NCI-H226 (cell line): Measurements from ENCODE around the gene ATN1.
A peak's percentile ranks its signal among the peaks of the same experiment; 100 is the strongest.
"Not testable (repeated sequence)": the region's sequence is repeated elsewhere in the genome, so short reads cannot be mapped to it uniquely, and the experiment has no call there.

ENCODE experiments used
- DNase-seq: peaks from one replicate; pipeline ENCODE4 v3.0.0-alpha.2; 2015

Gene ATN1

DNA sequence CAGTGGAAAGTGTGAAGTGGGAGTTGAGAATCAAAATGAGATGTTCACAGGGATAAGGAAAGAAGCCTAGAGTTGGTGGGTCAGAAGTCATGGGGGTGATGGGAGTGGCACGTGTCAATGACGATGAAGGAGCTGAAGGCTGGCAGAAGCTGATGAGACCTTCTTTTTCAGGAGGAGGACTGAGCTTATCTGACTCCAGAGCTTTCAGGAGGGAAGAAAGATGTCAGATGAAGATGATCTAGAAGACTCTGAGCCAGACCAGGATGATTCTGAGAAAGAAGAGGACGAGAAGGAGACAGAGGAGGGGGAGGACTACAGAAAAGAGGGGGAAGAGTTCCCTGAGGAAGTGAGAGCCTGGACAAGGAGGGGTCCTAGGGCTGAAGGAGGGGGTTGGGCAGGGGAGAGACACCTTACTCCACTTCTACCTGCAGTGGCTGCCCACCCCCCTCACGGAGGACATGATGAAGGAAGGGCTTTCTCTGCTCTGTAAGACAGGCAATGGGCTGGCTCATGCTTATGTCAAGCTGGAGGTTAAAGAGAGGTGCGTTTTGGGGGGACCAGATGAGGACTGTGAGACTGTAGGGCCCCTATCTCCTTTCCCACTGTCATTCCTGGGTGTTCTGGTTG is 22.2 kb upstream of the ATN1 start:
- no peak for DNase-seq

DNA sequence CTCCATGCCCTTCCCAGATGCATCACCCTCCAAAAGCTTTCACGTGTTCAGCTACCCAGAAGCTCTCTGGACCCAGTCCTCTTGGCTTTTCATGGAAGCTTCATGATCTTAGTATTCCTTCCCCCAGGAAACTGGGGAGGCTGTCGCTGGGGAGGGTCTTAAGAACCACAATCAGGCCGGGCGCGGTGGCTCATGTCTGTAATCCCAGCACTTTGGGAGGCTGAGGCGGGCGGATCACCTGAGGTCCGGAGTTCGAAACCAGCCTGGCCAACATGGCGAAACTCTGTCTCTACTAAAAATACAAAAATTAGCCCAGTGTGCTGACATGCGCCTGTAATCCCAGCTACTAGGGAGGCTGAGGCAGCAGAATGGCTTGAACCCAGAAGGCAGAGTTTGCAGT is 19.6 kb upstream of the ATN1 start:
- not testable (repeated sequence) for DNase-seq

DNA sequence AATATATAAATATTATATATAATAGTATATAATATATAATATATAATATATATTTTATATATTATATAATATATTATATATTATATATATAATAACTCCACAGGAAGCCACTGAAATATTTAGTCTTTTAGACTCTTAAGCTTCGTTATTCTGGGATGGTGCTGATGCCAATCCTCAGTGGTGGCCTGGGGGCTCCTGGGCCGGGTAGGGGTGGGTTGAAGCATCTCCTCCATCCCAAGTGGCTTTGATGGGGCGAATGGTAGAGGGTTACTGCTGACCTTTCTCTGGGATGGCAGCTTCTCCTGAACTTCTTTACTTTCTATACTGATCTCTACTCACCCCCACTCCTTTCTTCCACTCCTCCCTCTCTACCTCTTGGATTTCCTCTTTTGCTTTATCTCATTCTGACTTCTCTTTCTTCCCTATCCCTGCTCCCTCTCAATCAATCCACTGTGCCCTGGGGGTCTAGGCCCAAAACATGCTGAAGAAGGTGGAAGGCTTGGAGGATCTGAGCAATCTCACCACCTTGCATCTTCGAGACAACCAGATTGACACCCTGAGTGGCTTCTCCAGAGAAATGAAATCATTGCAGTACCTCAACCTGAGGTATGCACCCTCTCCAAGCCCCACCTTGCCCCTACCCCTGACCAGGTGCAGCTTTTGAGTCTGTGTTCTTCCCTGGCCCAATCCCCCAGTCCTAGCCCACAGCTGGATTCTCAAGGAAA is 18.2 kb upstream of the ATN1 start:
- no peak for DNase-seq

DNA sequence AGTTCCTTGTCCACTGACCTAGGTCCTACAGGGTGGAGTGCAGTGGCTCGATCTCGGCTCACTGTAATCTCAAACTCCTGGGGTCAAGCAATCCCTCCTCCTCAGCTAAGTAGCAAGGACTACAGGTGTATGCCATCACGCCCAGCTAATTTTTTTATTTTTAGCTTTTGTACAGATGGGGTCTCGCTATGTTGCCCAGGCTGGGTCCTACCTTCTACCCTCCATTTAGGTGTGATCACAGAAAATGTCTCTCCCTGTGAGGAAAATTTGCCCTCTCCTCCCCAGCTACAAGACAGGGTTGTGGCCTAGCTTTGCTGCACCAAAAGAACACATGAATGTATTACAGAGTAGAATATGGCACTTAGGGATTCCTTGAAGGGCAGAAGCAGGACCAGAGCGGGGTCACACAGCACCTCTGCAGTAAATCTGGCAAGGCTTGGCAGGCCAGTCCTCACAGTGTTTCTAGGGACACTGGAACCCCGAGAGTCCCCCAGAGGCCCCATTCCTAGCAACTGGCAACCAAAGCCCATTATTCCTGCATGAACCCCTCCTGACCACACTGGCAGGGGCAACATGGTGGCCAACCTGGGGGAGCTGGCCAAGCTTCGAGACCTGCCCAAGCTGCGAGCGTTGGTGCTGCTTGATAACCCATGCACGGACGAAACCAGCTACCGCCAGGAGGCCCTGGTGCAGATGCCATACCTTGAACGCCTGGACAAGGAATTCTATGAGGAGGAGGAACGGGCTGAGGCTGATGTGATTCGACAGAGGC is 15.4 kb upstream of the ATN1 start:
- DNase-seq = no peak

DNA sequence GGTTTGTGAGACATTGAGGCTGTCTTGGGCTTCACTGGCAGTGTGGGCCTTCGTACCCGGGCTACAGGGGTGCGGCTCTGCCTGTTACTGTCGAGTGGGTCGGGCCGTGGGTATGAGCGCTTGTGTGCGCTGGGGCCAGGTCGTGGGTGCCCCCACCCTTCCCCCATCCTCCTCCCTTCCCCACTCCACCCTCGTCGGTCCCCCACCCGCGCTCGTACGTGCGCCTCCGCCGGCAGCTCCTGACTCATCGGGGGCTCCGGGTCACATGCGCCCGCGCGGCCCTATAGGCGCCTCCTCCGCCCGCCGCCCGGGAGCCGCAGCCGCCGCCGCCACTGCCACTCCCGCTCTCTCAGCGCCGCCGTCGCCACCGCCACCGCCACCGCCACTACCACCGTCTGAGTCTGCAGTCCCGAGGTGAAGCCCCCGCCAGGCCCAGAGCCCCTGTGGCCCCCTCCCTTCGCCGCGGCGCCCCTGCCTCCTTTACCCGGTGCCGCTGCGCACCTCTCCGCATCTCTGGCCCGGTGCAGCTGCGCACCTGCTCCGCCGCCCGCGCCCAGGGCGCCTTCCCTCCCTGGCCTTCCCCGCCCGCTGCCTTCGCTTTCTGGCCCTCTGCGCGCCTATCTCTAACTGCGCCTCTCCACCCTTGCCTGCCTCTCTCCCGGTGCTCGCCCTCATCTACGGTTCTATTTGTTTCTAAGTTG is 13.4 kb upstream of the ATN1 start, which contains the start of gene ENO2:
Gene ENO2 (plus strand): TSS at position 335 of the 701 bp plus-strand sequence. CDS start 1,253 bp downstream, outside the sequence.
- peak; percentile 52 for DNase-seq

DNA sequence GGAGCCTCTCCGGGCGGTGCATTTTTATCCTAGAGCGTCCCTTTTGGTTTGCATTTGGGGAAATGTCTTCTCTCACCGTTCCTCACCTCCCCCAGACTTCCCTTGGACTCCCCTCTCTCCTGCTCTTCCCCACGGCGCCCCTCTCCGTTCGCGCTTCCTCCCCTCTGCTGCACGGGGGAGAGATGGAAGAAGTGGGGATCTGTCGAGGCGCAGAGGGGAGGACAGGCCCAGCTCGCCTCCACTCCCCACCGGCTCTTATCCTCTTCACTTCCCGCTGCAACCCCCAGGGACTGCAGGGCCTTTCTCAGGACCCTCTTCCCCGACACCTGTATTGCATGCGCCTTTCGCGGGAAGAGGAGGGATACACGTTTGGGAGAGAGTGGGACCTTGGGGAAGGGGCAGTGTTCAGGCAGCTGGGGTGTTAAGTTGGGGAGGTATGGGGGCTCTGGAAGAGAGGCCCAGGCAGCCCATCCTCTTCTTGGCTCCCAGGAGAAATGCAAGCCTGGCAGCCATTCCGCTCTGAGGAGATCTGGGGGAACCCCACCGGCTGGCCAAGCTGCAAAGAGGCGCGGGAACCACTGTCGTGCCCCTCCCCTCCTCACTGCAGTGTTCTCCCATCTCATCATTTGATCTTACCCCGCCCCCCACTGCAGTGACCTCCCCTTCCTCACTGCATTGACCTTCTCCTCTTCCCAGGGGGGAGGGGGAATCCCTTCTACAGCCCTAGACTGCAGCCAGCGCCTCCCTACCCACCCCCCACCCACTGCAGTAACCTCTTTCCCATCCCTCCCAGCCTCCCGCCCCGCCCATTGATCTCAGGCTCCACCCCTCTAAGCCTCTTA is 12.6 kb upstream of the ATN1 start:
- DNase-seq = peak; percentile 44

DNA sequence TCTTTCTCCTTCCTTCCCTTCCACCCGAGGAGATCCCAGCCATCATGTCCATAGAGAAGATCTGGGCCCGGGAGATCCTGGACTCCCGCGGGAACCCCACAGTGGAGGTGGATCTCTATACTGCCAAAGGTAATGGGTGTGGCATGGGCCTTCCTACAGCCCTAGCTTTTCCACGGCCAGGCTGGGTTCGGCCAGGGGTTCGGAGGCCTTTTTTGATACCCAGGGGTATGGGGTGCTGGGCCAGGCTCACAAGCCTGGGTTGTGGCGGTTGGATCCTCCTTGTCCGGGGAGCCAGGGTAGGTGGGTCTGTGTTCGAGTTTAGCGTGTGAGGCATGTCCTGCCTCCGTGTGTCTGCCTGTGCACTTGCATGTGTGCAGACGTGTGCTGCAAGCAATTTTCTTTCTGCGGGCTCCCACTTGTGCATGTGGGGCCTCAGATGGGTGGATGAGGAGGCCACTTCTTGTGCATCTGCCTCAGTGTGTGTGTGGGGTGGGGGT is 11.9 kb upstream of the ATN1 start:
- no peak for DNase-seq

DNA sequence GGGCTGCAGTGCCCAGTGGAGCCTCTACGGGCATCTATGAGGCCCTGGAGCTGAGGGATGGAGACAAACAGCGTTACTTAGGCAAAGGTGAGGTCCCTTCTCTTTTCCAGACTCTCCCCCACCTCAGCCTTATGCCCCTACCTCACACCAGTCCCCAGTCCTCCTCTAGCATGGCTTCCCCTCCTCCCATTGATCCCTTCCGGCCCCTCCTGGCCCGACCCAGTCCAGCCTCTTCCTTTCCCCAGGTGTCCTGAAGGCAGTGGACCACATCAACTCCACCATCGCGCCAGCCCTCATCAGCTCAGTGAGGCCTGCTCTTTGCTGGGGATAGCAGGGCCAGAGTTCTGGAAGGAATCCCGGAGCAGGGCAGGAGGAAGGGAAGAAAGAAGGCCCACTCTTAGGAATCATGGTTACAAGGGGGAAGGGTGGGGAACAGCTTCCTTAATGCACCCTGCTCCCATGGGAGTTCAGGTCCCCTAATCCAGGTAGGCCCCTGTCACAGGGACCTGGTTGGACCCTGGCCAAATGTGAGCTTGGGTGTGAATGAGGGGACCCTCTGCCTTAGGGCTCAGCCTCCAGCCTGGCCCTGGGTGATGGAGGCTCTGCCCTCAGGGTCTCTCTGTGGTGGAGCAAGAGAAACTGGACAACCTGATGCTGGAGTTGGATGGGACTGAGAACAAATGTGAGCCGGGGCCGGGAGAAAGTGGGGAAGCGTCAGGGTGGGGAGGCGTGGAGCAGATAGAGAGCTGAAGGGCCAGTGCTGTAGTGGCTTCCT is 11.1 kb upstream of the ATN1 start:
- DNase-seq = no peak

DNA sequence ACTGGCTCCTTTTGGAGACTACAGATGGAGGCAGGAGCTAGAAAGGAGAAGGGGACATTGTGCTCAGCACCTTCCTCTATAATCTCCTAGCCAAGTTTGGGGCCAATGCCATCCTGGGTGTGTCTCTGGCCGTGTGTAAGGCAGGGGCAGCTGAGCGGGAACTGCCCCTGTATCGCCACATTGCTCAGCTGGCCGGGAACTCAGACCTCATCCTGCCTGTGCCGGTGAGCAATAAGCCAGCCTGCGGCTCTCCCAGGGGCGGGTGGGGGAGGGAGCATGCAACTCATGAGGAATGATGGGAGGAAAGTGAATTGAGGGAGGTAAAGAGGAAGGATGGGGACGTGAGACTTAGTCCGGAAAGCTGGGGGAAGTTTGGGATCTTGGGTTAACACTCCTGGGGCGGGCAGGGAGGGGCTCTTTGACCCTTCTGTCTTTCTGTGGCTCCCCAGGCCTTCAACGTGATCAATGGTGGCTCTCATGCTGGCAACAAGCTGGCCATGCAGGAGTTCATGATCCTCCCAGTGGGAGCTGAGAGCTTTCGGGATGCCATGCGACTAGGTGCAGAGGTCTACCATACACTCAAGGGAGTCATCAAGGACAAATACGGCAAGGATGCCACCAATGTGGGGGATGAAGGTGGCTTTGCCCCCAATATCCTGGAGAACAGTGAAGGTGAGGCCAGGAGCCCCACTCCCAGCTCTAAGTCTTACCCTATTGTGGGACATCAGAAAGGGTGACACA is 10.1 kb upstream of the ATN1 start:
- DNase-seq = peak; percentile 59

DNA sequence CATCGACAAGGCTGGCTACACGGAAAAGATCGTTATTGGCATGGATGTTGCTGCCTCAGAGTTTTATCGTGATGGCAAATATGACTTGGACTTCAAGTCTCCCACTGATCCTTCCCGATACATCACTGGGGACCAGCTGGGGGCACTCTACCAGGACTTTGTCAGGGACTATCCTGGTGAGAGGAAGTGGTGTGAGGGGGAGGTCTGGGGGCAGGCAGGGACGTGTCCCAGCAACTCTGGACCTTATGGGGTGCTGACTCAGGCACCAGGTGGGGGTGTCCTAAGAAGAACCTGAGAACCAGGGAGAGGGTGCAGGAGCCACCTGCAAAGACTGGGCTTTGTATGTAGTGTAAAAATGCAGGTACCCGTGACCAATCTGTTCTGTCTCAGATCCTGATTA is 8.2 kb upstream of the ATN1 start:
- no peak for DNase-seq

DNA sequence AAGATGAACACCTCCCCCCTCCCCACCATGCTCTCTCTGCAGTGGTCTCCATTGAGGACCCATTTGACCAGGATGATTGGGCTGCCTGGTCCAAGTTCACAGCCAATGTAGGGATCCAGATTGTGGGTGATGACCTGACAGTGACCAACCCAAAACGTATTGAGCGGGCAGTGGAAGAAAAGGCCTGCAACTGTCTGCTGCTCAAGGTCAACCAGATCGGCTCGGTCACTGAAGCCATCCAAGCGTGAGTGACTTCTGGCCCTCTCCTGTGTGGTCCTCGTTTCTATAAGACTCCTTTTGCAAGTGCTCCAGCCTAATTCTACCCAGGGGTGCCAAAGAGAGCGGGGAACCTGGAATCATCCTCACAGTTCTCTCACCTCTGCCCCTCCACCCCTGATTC is 6.2 kb upstream of the ATN1 start:
- no peak for DNase-seq

DNA sequence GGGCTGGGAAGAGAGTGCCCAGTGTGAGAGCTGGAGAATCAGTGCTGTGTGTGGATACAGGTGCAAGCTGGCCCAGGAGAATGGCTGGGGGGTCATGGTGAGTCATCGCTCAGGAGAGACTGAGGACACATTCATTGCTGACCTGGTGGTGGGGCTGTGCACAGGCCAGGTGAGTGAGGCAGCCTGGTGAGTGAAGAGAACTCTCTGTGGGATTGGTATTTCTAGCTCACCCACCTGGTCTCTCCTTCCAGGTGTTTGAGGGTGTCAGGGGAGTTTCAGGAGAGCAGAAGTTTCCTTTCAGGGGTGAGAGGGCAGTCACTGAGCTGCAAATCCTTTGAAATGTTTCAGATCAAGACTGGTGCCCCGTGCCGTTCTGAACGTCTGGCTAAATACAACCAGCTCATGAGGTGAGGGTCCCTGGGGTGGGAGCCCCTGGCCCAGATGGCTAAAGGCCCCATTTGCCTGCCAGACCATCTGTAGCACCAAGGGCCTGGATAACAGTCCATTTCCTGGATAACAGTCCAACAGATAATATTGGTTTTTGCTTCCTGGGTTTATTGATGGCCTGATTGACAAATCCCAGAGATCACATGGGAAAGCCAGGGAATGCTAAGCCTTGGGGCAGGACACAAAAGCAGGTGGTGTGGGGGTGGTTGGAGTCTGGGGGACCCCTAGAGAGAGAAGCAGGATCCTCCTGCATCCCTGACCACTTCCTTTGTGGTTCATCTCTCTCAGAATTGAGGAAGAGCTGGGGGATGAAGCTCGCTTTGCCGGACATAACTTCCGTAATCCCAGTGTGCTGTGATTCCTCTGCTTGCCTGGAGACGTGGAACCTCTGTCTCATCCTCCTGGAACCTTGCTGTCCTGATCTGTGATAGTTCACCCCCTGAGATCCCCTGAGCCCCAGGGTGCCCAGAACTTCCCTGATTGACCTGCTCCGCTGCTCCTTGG is 5.5 kb upstream of the ATN1 start:
- DNase-seq = no peak

DNA sequence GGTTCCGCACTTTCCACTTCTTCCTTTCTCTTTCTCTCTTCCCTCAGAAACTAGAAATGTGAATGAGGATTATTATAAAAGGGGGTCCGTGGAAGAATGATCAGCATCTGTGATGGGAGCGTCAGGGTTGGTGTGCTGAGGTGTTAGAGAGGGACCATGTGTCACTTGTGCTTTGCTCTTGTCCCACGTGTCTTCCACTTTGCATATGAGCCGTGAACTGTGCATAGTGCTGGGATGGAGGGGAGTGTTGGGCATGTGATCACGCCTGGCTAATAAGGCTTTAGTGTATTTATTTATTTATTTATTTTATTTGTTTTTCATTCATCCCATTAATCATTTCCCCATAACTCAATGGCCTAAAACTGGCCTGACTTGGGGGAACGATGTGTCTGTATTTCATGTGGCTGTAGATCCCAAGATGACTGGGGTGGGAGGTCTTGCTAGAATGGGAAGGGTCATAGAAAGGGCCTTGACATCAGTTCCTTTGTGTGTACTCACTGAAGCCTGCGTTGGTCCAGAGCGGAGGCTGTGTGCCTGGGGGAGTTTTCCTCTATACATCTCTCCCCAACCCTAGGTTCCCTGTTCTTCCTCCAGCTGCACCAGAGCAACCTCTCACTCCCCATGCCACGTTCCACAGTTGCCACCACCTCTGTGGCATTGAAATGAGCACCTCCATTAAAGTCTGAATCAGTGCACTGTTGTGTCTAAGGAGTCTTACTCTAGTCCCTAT is 4.6 kb upstream of the ATN1 start:
- no peak for DNase-seq

DNA sequence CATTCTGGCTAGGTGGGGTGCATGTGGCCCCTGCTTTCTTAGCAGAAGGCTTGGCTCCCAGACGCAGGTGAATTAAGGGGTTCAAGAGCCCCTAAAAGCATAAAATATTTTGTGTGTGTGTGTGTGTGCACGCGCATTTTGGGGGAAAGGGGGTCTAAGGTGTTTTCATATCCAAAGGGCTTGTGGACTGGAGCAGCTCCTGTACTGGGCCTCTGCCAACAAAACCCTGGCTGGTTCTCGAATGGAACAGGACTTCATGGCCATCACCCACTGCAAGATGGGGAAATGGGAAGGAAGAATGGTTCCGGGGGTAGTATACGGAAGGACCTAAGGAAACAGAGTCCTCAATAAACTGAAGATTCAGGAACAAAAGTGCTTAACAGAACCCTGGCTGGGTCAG is 3.9 kb upstream of the ATN1 start:
- no peak for DNase-seq

DNA sequence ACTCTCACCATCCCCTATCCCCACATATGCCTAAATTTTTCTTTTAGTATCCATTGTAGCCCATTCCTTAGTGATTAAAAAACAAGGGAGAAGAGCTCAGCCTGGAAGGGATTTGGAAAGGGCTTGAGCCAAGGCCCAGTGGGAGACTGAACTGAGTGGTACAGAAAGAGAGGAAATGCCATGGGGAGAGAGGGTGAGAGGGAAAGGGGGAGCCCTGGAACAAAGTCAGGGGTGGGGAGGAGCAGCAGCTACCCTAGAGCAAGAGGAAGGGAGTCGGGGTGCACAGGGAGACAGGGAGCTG is 2.6 kb upstream of the ATN1 start:
- DNase-seq = no peak

DNA sequence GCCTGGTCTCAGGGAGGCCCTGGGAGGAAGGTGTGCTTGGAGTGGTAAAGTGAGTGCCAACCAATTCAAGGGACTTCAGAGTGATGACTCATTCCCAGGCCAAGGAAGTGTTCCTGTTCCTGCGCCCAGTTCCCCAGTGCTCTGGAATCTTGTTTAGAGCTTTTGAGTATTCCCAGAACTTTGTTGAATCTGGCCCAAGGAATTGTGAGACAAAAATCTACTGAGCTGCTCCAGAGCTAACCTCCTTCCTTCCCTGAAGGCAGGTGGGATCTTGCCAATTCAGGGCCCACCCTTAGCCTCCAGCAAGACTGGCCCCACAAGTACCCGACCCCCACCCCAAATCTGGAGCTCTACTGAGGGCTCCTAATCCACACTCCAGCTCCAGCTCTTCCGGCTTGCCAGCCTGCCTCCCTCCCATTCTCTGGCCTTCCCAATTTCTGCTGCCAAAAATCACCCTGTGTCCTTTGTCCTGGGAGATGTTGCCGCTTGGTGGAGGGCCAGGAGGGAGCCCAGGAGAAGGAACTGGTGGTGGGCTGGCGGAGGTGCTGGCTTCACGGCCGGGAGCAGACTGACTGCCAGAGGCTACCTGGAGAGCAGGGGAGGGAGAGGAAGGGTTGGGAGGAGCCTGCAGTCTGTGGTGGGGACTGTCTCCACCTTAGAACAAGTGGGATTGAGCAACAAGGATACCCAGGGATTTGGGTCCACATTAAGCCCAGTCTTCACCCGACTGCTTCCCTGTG is 2.0 kb upstream of the ATN1 start:
- DNase-seq = peak; percentile 93

DNA sequence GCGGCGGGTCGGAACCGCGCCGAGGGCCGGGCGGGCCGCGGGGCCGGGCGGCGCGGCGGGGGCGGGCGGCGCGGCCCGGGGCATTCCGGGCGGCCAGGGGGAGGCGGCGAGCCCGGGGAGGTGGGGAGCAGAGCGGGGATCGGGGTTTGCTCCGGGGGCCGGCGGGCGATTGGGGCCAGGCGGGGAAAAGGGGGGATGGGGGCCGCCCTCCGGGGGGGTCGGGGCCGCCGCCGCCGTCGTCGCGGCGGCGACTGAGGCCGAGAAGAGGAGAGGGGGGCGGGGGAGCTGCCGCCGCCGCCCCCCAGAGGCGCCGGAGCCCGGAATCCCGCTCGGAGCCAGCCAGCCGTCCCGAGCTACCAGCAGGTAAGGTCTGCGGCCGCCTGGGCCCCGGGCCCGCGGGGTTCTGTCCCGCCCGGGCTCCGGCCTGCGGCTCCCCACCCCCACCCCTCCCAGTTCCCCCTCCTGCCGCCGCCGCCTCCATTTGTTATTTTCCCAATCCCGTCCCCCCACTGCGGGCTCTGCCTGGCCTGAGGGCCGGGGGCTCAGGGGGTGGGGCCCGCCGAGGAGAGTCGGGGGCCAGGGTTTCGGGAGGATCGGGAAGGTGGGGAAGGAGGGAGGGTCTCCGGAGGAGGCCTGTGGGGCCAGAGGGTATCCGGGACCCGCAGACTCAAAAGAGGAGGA is 403 bp downstream of the ATN1 start:
- no peak for DNase-seq
